ENCODE results near the gene MAP3K21.

DNA sequence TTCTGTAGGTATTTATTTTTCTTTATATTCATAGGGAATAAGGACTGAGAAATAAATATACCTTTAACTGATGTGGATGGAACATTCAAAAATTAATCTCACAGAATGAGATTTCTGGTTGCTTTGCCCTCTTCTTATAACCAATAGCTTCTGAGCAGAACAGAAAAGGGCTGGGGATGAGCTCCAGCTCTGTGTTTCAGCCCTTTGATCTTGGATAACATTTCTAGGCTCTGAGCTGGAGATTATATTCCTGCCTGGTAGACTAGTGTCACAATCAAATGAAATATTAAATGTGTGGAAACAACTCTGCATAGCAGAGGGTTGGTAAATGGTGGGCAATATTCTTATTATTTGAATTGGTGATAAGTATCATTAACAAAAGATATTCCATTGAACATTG, 14.6 kb downstream of the MAP3K21 start:
- TF ChIP-seq, protein P1, sequence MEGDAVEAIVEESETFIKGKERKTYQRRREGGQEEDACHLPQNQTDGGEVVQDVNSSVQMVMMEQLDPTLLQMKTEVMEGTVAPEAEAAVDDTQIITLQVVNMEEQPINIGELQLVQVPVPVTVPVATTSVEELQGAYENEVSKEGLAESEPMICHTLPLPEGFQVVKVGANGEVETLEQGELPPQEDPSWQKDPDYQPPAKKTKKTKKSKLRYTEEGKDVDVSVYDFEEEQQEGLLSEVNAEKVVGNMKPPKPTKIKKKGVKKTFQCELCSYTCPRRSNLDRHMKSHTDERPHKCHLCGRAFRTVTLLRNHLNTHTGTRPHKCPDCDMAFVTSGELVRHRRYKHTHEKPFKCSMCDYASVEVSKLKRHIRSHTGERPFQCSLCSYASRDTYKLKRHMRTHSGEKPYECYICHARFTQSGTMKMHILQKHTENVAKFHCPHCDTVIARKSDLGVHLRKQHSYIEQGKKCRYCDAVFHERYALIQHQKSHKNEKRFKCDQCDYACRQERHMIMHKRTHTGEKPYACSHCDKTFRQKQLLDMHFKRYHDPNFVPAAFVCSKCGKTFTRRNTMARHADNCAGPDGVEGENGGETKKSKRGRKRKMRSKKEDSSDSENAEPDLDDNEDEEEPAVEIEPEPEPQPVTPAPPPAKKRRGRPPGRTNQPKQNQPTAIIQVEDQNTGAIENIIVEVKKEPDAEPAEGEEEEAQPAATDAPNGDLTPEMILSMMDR (IDR thresholded peaks at IDR 0.05; ENCODE audit: low read length): no peak
- TF ChIP-seq EZH2phosphoT487 (IDR thresholded peaks at IDR 0.05; ENCODE audit: low read length): no peak
